NCI-H446 treated with DMSO at 0.1 percent for 48 hours (cell line): Measurements from ENCODE around the gene SDF2L1.
"Not testable (repeated sequence)": the region's sequence is repeated elsewhere in the genome, so short reads cannot be mapped to it uniquely, and the experiment has no call there.

Source experiments
- DNase-seq: peaks from one replicate; lab custom pipeline; 2025; lab: John Stamatoyannopoulos, UW

SDF2L1 gene

DNA sequence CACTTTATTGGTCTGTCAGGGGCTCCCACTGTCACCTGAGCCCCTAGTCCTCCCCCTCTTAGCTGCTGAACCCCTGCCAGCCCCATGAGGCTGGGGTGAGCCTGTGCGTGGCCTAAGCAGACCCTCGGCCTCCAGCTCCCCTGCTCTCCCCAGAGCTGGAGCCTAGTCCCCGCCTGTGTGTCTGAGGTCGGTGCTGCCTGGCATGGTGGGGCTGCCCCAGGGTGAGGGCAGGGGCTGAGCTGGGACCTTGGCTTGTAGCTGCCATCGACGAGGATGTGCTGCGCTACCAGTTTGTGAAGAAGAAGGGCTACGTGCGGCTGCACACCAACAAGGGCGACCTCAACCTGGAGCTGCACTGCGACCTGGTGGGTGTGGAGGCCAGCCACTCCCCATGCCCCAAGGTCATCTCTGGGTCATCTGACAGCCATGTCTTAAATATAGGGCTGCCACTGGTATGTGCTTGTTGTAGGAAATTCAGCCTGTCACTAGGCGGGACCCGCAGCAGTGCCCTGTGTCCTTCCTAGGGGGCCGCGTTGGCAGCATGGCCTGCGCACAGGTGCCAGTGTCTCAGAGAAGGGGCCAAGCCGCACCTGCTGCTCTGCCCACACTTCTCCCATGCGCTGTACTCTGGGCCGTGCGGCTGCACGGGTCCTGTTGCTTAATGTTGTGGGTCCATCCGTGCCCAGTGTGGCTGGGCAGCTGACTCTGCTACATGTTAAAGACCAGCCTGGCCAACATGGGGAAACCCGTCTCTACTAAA lies 44.7 kb downstream of the SDF2L1 start:
- DNase-seq, result no peak

DNA sequence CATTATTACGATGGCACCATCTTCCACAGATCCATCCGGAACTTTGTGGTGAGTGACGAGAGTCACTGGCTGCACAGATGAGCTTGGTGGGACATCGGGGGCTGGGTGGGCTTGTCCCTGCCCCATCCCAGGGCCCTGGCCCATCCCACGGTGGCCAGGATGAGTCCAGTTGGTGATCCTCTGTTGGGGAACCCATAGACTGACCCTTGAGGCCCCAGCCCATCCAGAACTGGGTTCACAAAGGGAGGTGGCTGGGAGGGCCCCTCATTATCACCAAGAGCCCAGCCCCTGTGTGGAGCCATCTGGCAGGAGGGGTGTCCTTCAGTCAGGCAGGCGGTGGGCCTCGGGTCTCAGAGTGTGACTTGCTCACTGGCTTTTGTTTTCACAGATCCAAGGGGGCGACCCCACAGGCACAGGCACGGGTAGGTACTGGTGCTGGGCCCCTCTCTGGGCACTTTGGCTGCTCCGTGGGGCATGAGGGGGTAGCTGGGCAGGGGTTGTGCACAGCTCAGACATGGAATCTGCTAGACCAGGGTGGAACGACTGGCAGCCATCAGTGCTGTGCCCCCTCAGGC lies 45.7 kb downstream of the SDF2L1 start:
- no peak for DNase-seq

DNA sequence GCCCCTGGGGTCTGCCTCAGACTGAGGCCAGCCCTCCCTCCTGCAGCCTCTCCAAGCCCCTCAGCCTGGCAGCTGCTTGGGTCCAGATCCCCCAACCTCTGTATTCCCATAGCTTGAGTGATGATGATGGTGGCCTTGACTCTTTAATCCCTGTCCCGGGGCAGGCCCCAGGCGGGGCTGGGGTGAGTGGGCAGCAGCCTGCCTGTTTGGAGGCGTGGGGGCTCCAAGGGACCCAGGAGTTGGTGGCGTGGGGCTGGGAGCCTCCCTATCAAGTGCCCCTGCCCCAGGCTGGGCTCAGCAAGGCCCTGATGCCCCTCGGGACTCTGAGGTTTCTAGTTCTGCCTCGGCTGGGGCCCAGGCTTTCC lies 46.2 kb downstream of the SDF2L1 start:
- no peak for DNase-seq

DNA sequence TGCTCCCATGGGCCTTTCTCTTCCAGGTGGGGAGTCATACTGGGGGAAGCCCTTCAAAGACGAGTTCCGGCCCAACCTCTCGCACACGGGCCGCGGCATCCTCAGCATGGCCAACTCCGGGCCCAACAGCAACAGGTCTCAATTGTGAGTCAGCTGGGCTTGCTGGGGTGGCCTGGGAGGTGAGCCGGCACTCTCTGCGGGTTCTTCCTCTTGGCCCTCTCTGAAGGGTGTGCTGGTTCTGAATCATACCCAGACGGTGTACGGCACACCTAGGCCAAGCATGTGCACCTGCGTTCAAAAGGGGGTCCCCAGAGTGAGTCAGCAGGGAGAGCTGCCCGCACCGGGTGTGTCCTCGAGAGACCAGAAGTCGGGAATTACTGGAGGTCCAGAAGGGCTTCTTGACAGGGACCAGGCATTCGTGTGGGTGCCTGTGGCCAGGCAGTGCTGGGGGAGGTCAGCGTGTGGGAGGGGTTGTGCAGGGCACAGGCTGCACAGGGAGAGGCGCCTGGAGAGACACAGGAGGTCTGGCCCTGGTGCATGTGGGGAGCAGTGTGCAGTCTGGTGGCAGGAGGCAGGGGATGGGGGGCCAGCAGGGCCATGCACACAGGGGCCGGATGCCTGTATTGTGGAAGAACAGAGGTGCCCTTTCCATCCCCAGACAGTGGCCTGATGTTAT lies 46.7 kb downstream of the SDF2L1 start:
- DNase-seq, result no peak

DNA sequence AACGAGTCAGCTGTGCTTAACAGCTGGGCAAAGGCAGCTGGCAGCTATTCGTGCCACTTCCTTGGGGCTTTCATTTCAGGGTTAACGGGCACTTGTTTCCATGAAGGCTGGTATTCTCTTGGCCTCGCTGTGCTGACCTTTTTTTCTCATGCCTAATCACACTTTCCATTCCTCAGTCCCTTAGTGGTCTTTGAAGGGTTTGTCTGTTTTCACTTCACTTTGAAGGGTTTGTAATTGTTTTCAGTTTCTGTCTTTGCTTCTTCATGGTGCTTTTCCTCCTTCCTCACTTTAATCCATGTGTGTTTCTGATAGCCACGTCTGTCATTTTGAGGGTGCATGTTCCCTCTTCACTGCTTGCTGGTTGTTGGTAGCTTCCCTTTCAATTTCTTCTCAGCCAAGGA lies 48.3 kb downstream of the SDF2L1 start:
- DNase-seq, result no peak

DNA sequence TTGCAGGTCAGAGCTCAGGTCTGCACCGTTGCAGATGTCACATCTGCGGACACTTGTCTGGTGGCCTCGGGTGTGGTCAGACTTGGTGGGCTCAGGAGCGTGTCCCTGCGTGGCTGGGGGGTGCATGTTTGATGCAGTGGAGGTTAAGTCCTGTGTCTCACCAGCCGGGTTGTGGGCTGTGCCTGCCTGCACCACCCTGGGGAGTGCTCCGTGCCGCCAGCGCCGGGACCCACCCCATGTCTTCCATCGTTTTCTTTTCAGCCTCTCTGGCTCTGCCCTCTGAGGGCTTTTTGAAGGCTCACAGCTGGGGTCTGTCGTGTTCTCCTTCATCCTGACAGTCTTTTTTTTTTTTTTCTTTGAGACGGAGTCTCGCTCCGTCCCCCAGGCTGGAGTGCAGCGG lies 49.7 kb downstream of the SDF2L1 start:
- no peak for DNase-seq

DNA sequence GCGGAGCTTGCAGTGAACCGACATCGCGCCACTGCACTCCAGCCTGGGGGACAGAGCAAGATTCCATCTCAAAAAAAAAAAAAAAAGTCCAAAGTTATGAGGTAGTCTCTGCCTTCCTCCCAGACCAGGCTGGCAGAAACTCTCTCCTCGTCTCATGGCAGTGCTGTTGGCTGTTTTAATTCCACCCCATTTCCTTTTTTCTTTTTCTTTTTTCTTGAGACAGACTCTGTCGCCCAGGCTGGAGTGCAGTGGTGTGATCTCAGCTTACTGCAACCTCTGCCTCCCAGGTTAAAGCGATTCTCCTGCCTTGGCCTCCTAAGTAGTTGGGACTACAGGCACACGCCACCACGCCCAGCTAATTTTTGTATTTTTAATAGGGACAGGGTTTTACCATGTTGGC lies 50.8 kb downstream of the SDF2L1 start:
- not testable (repeated sequence) for DNase-seq

DNA sequence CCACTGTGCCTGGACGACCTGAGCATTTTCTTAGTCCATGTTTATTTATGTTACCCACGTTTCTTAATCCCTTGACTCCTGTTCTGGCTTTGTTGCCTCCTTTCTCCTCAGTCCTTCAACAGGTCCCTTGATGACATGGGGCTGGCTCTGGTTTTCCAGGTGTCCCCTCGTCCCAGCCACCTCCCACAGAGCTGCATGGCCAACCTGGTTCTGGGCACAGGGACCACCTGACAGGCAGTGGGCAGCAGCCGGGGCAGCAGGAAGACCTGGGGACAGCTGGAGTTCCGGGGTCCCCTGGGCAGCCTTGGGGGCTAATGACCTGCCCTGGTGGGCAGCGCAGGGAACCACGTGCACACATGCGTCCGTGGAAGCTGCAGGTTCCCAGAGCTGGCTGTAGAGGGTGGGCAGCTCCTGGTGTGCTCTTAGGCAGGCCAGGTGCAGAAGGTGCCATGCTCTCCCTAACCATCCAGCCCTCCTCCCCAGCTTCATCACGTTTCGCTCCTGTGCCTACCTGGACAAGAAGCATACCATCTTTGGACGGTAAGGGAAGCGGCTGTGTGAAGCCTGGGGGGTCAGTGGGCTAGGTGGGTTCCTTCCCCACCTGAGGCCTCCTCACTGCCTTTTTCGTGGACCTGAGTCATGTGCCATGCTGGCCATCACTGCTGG lies 51.4 kb downstream of the SDF2L1 start:
- no peak for DNase-seq
